GM21717 (cell line): Measurements from ENCODE around the gene SOCS2.
"Not testable (repeated sequence)": the region's sequence is repeated elsewhere in the genome, so short reads cannot be mapped to it uniquely, and the experiment has no call there.

Experiments
- ATAC-seq: cut with Tn5 transposase; IDR thresholded peaks from one replicate; pipeline ENCODE4 v1.9.1; 2021; ENCODE audit warnings: mild to moderate bottlenecking, moderate library complexity; ENCODE audit not compliant: unreplicated experiment

Gene SOCS2

GRCh38 chr12:93571925-93572711, at the start of gene SOCS2:
SOCS2 (plus strand) TSS chr12:93572675; CDS start chr12:93572898, 223 bp downstream.
- peak; percentile 3 for ATAC-seq

- no peak for ATAC-seq
These were observed 47.9 kb upstream of the SOCS2 start for GRCh38 chr12:93524386-93525133.

GRCh38 chr12:93526786-93527428, 45.6 kb upstream of the SOCS2 start:
- ATAC-seq: no peak

- ATAC-seq: no peak
These were observed 42.1 kb upstream of the SOCS2 start for GRCh38 chr12:93530358-93530757.

- no peak for ATAC-seq
These were observed 39.2 kb upstream of the SOCS2 start for GRCh38 chr12:93533310-93533709.

- ATAC-seq: no peak
These were observed 36.2 kb upstream of the SOCS2 start for GRCh38 chr12:93536111-93536765.

- peak; percentile 91 for ATAC-seq
These were observed 35.5 kb upstream of the SOCS2 start for GRCh38 chr12:93536766-93537488.

- no peak for ATAC-seq
These were observed 34.7 kb upstream of the SOCS2 start for GRCh38 chr12:93537769-93538168.

- ATAC-seq: no peak
These were observed 32.7 kb upstream of the SOCS2 start for GRCh38 chr12:93539821-93540220.

- no peak for ATAC-seq
These were observed 32.0 kb upstream of the SOCS2 start for GRCh38 chr12:93540466-93540865.

GRCh38 chr12:93541578-93542225, 30.8 kb upstream of the SOCS2 start:
- no peak for ATAC-seq

- ATAC-seq: no peak
These were observed 24.7 kb upstream of the SOCS2 start for GRCh38 chr12:93547778-93548177.

- no peak for ATAC-seq
These were observed 23.3 kb upstream of the SOCS2 start for GRCh38 chr12:93549174-93549573.

- ATAC-seq: no peak
These were observed 21.5 kb upstream of the SOCS2 start for GRCh38 chr12:93550748-93551611.

- ATAC-seq: no peak
These were observed 20.0 kb upstream of the SOCS2 start for GRCh38 chr12:93552427-93552826.

- not testable (repeated sequence) for ATAC-seq
These were observed 14.6 kb upstream of the SOCS2 start for GRCh38 chr12:93557879-93558278.

GRCh38 chr12:93558685-93559084, 13.8 kb upstream of the SOCS2 start:
- not testable (repeated sequence) for ATAC-seq

- ATAC-seq: no peak
These were observed 8.5 kb upstream of the SOCS2 start for GRCh38 chr12:93563807-93564538.
